Muscle of leg (tissue), 11 donors: ENCODE results near the gene UBP1. TPM values are rescaled to one million over a fixed set of nuclear protein-coding genes. Genes with fewer than 3 reads are reported as not detected.
"Not testable (repeated sequence)": the region's sequence is repeated elsewhere in the genome, so short reads cannot be mapped to it uniquely, and the experiment has no call there.

Source experiments
- DNase-seq: peaks from one replicate; pipeline ENCODE4 v3.0.0; 2013
- H3K27ac ChIP-seq: one replicate; pipeline ENCODE4 v1.5.1; 2013; ENCODE audit warnings: mild to moderate bottlenecking, low read length, control low read depth
- H3K27me3 ChIP-seq: one replicate; pipeline ENCODE4 v1.6.1; 2013; ENCODE audit warnings: low read length; ENCODE audit not compliant: control insufficient read depth, insufficient read depth
- H3K36me3 ChIP-seq: one replicate; pipeline ENCODE4 v1.6.1; 2013; ENCODE audit warnings: low read length; ENCODE audit not compliant: control insufficient read depth, insufficient read depth
- H3K4me1 ChIP-seq: one replicate; pipeline ENCODE4 v1.6.1; 2013; ENCODE audit warnings: low read length; ENCODE audit not compliant: control insufficient read depth, insufficient read depth
- H3K4me3 ChIP-seq: one replicate; pipeline ENCODE4 v1.5.1; 2013; ENCODE audit warnings: low read length, control low read depth
- H3K9me3 ChIP-seq: replicated peaks from 2 replicates; pipeline ENCODE4 v1.6.1; 2013; ENCODE audit warnings: low read depth, low read length; ENCODE audit not compliant: control insufficient read depth
- WGBS: methylation state at CpG from one replicate; pipeline ENCODE4 v1.1.5; 2013; ENCODE audit warnings: missing lambda C conversion rate; ENCODE audit not compliant: insufficient coverage; 5-methylcytosine and 5-hydroxymethylcytosine counted together
- polyA plus RNA-seq, 8 donors: library from polyadenylated mRNA; unstranded; fragments of 120-200 nt; gene quantifications; one replicate each; pipeline versions ENCODE4 v1.2.1 to v1.2.3, GENCODE V29; 2013; ENCODE audit warnings: inconsistent platforms in 1 of 8, low replicate concordance in 1 of 8; ENCODE audit not compliant: insufficient read length in 8 of 8, insufficient read depth in 1 of 8
- total RNA-seq: library from RNA; stranded (reverse); fragments of 120-200 nt; gene quantifications from one replicate; pipeline ENCODE4 v1.2.4, GENCODE V29; 2013

Gene UBP1
- total and polyA plus RNA-seq, 9 donors = 24.6 to 56.9 (median 47.0) TPM

GRCh38 chr3:33355611-33356010 is 84.6 kb downstream of the UBP1 start:
- Histone ChIP-seq H3K27me3 (no peaks in the 10 kb centered on the region), H3K9me3 (no peaks in the 10 kb centered on the region), H3K4me1 (no peaks in the 10 kb centered on the region), H3K27ac (no peak overlapping the region), H3K4me3 (no peak overlapping the region), H3K36me3 (no peaks in the 10 kb centered on the region)
- DNase-seq = no peak
- WGBS = 40% methylated on average over 1 of the region's 5 CpGs

- H3K9me3 ChIP-seq = peaks cover 6% of the 10 kb centered on the region
- DNase-seq = no peak
- no peaks in the 10 kb centered on the region for H3K27me3 ChIP-seq
- no peaks in the 10 kb centered on the region for H3K4me1 ChIP-seq
- no peak overlapping the region for H3K27ac ChIP-seq
- H3K36me3 ChIP-seq = no peaks in the 10 kb centered on the region
- H3K4me3 ChIP-seq = no peak overlapping the region
Observed at GRCh38 chr3:33339758-33340157, 100.4 kb downstream of the UBP1 start.

DNA sequence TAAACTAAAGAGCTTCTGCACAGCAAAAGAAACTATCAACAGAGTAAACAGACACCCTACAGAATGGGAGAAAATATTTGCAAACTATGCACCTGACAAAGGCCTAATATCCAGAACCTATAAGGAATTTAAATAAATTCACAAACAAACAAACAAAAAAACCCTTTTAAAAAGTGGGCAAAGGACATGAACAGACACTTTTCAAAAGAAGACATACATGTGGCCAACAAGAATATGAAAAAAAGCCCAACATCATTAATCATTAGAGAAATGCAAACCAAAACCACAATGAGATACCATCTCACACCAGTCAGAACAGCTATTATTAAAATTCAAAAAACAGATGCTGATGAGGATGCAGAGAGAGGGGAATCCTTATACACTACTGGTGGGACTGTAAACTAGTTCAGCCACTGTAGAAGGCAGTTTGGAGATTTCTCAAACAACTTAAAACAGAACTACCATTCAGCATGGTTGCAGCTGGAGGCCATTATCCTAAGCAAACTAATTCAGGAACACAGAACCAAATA is 101.2 kb downstream of the UBP1 start:
- not testable (repeated sequence) for DNase-seq, H3K27me3 ChIP-seq, H3K4me1 ChIP-seq, H3K36me3 ChIP-seq, H3K9me3 ChIP-seq, H3K4me3 ChIP-seq, H3K27ac ChIP-seq

Other genes with a start within 250 kb of the UBP1 start
- 1.6 TPM for gene SUSD5, start 221.6 kb downstream of the UBP1 start, total RNA-seq
- 1 to 10 TPM in 7 of 8 donors, under 1 TPM in 1; 0.94 to 2.5 (median 1.8) TPM for gene SUSD5, start 221.6 kb downstream of the UBP1 start, polyA plus RNA-seq
- 8.9 TPM for gene FBXL2, start 163.0 kb downstream of the UBP1 start, total RNA-seq
- gene FBXL2, start 163.0 kb downstream of the UBP1 start, polyA plus RNA-seq = 10 to 100 TPM in 1 of 8 donors, 1 to 10 TPM in 7; 6.2 to 10.7 (median 7.6) TPM